ENCODE data around the gene NINL. TPM values are rescaled to one million over a fixed set of nuclear protein-coding genes. Genes with fewer than 3 reads are reported as not detected.

NINL gene
- total RNA-seq, 1 experiment from 2014 or later = 7.2 TPM

- Histone ChIP-seq H4K20me1 (ENCODE audit: insufficient read depth) (no peaks in the 10 kb centered on the region), H3K79me2 (ENCODE audit: insufficient read depth, low read length) (no peaks in the 10 kb centered on the region), H3K9me3 (ENCODE audit: control insufficient read depth in 1 of 2, insufficient read depth in 1 of 2, low read depth in 1 of 2, low read length in 2 of 2) (no peaks in the 10 kb centered on the region), H3K27me3 (ENCODE audit: insufficient read depth, low read length) (no peaks in the 10 kb centered on the region), H2AFZ (ENCODE audit: low read depth, low read length, poor library complexity, severe bottlenecking) (no peak overlapping the region), H3K4me3 (replicated peaks in 1 of 2; ENCODE audit: low read depth in 1 of 2, low read length in 2 of 2) (no peak overlapping the region), H3K9ac (ENCODE audit: low read length) (no peak overlapping the region), H3K27ac (ENCODE audit: low read depth, low read length) (no peak overlapping the region), H3K36me3 (ENCODE audit: control insufficient read depth in 1 of 2, insufficient read depth in 2 of 2, low read length in 2 of 2) (no peaks in the 10 kb centered on the region), H3K9me2 (ENCODE audit: insufficient read depth) (no peaks in the 10 kb centered on the region), H3K4me2 (ENCODE audit: low read length) (no peak overlapping the region), H3K4me1 (ENCODE audit: control insufficient read depth in 1 of 2, insufficient read depth in 2 of 2, low read length in 2 of 2) (peaks cover 3 to 18% of the 10 kb centered on the region in 2 experiments; a peak in 3 of 4 replicates)
- POLR2A ChIA-PET = no interaction called here
- no peak for DNase-seq (ENCODE audit: low read depth, low spot score)
- RAD21 ChIA-PET (ENCODE audit: low non-redundant PET in 1 of 2, low total read pairs in 2 of 2, uncharacterized antibody in 2 of 2, unreplicated experiment in 2 of 2) = no interaction called here
- CTCF ChIA-PET = no interaction called here
- intact Hi-C loops (cut with micrococcal nuclease) = no loop called here
- no peak for ATAC-seq
- BruUV-seq (replicated peaks) = no TSS peak
- TF ChIP-seq CBX3 (IDR thresholded peaks at IDR 0.05; ENCODE audit: low read depth) (no peak), SRF (IDR thresholded peaks at IDR 0.05; ENCODE audit: low read depth) (no peak), TCF7L2 (IDR thresholded peaks at IDR 0.05; ENCODE audit: borderline replicate concordance, extremely low read depth, insufficient read depth, insufficient read length) (no peak), SP1 (IDR thresholded peaks at IDR 0.05; ENCODE audit: low read depth) (no peak), ATF3 (IDR thresholded peaks at IDR 0.05) (no peak)
- TF ChIP-seq, protein P1, sequence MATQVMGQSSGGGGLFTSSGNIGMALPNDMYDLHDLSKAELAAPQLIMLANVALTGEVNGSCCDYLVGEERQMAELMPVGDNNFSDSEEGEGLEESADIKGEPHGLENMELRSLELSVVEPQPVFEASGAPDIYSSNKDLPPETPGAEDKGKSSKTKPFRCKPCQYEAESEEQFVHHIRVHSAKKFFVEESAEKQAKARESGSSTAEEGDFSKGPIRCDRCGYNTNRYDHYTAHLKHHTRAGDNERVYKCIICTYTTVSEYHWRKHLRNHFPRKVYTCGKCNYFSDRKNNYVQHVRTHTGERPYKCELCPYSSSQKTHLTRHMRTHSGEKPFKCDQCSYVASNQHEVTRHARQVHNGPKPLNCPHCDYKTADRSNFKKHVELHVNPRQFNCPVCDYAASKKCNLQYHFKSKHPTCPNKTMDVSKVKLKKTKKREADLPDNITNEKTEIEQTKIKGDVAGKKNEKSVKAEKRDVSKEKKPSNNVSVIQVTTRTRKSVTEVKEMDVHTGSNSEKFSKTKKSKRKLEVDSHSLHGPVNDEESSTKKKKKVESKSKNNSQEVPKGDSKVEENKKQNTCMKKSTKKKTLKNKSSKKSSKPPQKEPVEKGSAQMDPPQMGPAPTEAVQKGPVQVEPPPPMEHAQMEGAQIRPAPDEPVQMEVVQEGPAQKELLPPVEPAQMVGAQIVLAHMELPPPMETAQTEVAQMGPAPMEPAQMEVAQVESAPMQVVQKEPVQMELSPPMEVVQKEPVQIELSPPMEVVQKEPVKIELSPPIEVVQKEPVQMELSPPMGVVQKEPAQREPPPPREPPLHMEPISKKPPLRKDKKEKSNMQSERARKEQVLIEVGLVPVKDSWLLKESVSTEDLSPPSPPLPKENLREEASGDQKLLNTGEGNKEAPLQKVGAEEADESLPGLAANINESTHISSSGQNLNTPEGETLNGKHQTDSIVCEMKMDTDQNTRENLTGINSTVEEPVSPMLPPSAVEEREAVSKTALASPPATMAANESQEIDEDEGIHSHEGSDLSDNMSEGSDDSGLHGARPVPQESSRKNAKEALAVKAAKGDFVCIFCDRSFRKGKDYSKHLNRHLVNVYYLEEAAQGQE (IDR thresholded peaks at IDR 0.05; ENCODE audit: low read depth) = no peak
Observed at GRCh38 chr20:25580711-25581110, 4.6 kb downstream of the NINL start.
